Measurements from ENCODE around the gene ETS1.

The ETS1 gene

GRCh38 chr11:128490092-128490491 is 97.3 kb downstream of the ETS1 start:
- POLR2A ChIA-PET, result no interaction called here
- TF ChIP-seq ARNT (IDR thresholded peaks at IDR 0.05) (no peak), TARDBP (IDR thresholded peaks at IDR 0.05) (no peak), FOXM1 (IDR thresholded peaks at IDR 0.05; ENCODE audit: borderline replicate concordance) (no peak), FOXA1 (IDR thresholded peaks at IDR 0.05) (no peak), PKNOX1 (IDR thresholded peaks at IDR 0.05) (no peak)
- DNase-seq (ENCODE audit: extremely low spot score), result no peak
- CTCF ChIA-PET, result no interaction called here

- CTCF ChIA-PET, result no interaction called here
- POLR2A ChIA-PET, result no interaction called here
- DNase-seq (ENCODE audit: extremely low spot score), result no peak
- TF ChIP-seq L3MBTL2 (conservative IDR thresholded peaks at IDR 0.05) (no peak), ZNF384 (IDR thresholded peaks at IDR 0.05) (no peak), FOXA1 (IDR thresholded peaks at IDR 0.05) (no peak), CTBP1 (IDR thresholded peaks at IDR 0.05; ENCODE audit: borderline replicate concordance) (no peak), FOXK2 (IDR thresholded peaks at IDR 0.05) (no peak), HDGF (IDR thresholded peaks at IDR 0.05; ENCODE audit: borderline replicate concordance) (no peak), ARNT (IDR thresholded peaks at IDR 0.05) (no peak), TARDBP (IDR thresholded peaks at IDR 0.05) (no peak), ELF4 (IDR thresholded peaks at IDR 0.05) (no peak), SUZ12 (IDR thresholded peaks at IDR 0.05) (no peak), SP1 (IDR thresholded peaks at IDR 0.05) (no peak), PKNOX1 (IDR thresholded peaks at IDR 0.05) (no peak), BHLHE40 (IDR thresholded peaks at IDR 0.05; ENCODE audit: borderline replicate concordance) (no peak), FOXM1 (IDR thresholded peaks at IDR 0.05; ENCODE audit: borderline replicate concordance) (no peak), NFRKB (IDR thresholded peaks at IDR 0.05) (no peak)
These were observed 98.9 kb downstream of the ETS1 start for GRCh38 chr11:128488471-128488870.

- DNase-seq (ENCODE audit: extremely low spot score), result no peak
- ChIA-PET CTCF (no interaction called here), POLR2A (no interaction called here)
- TF ChIP-seq ZNF384 (IDR thresholded peaks at IDR 0.05) (no peak), LEF1 (IDR thresholded peaks at IDR 0.05; ENCODE audit: borderline replicate concordance) (no peak), HDGF (IDR thresholded peaks at IDR 0.05; ENCODE audit: borderline replicate concordance) (no peak), BHLHE40 (IDR thresholded peaks at IDR 0.05; ENCODE audit: borderline replicate concordance) (no peak), ARNT (IDR thresholded peaks at IDR 0.05) (no peak), TARDBP (IDR thresholded peaks at IDR 0.05) (no peak), SP1 (IDR thresholded peaks at IDR 0.05) (no peak), CTBP1 (IDR thresholded peaks at IDR 0.05; ENCODE audit: borderline replicate concordance) (no peak)
These were observed 99.4 kb downstream of the ETS1 start for GRCh38 chr11:128487978-128488377.

DNA sequence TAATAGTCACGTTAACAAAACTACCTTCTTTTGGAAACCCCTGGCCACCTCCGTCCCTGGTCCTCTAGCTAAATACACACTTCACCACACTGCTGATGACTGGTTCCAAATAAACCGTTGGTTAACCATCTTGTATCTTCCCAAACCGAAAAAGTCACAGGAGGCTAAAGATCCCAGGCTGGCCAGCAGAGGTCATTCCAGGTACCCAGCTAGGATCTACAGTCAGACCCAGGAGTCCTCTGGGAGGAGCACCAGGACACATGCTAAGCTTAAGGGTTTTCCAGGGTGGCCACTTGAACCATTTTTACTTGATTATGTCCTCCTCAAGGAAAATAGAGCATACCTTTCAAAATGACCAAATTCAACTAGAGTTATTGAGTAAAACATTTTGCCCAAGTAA is 103.2 kb downstream of the ETS1 start:
- no peak for TF ChIP-seq PKNOX1 (IDR thresholded peaks at IDR 0.05)
- TF ChIP-seq LEF1 (IDR thresholded peaks at IDR 0.05; ENCODE audit: borderline replicate concordance), result no peak
- TF ChIP-seq BHLHE40 (IDR thresholded peaks at IDR 0.05; ENCODE audit: borderline replicate concordance), result no peak
- TF ChIP-seq ARNT (IDR thresholded peaks at IDR 0.05), result no peak
- TF ChIP-seq TARDBP (IDR thresholded peaks at IDR 0.05), result no peak
- TF ChIP-seq CTBP1 (IDR thresholded peaks at IDR 0.05; ENCODE audit: borderline replicate concordance), result no peak
- no peak for TF ChIP-seq NFRKB (IDR thresholded peaks at IDR 0.05)
- TF ChIP-seq FOXM1 (IDR thresholded peaks at IDR 0.05; ENCODE audit: borderline replicate concordance), result no peak
- no peak for TF ChIP-seq SP1 (IDR thresholded peaks at IDR 0.05)
- no peak for TF ChIP-seq FOXA1 (IDR thresholded peaks at IDR 0.05)
- no peak for TF ChIP-seq SUZ12 (IDR thresholded peaks at IDR 0.05)
- no peak for DNase-seq (ENCODE audit: extremely low spot score)
- CTCF ChIA-PET, result interaction anchor here (1.1 kb wide), 1 partner anchor 34 kb away, joined by 4 read pairs; no protein-coding TSS in a partner anchor
- POLR2A ChIA-PET, result no interaction called here

GRCh38 chr11:128483211-128483788 is 104.1 kb downstream of the ETS1 start:
- POLR2A ChIA-PET, result no interaction called here

GRCh38 chr11:128482512-128483191 is 104.7 kb downstream of the ETS1 start:
- no peak for DNase-seq (ENCODE audit: extremely low spot score)
- TF ChIP-seq TARDBP (IDR thresholded peaks at IDR 0.05), result no peak
- no peak for TF ChIP-seq CTBP1 (IDR thresholded peaks at IDR 0.05; ENCODE audit: borderline replicate concordance)
- no peak for TF ChIP-seq HDGF (IDR thresholded peaks at IDR 0.05; ENCODE audit: borderline replicate concordance)
- TF ChIP-seq FOXA1 (IDR thresholded peaks at IDR 0.05), result no peak
- TF ChIP-seq ZNF384 (IDR thresholded peaks at IDR 0.05), result no peak
- TF ChIP-seq FOXK2 (IDR thresholded peaks at IDR 0.05), result no peak
- TF ChIP-seq L3MBTL2 (conservative IDR thresholded peaks at IDR 0.05), result no peak
- TF ChIP-seq PKNOX1 (IDR thresholded peaks at IDR 0.05), result no peak
- no peak for TF ChIP-seq SUZ12 (IDR thresholded peaks at IDR 0.05)
- TF ChIP-seq ELF4 (IDR thresholded peaks at IDR 0.05), result no peak
- TF ChIP-seq NFRKB (IDR thresholded peaks at IDR 0.05), result no peak
- no peak for TF ChIP-seq LEF1 (IDR thresholded peaks at IDR 0.05; ENCODE audit: borderline replicate concordance)
- no peak for TF ChIP-seq BHLHE40 (IDR thresholded peaks at IDR 0.05; ENCODE audit: borderline replicate concordance)
- no peak for TF ChIP-seq FOXM1 (IDR thresholded peaks at IDR 0.05; ENCODE audit: borderline replicate concordance)
- TF ChIP-seq ARNT (IDR thresholded peaks at IDR 0.05), result no peak
- no peak for TF ChIP-seq SP1 (IDR thresholded peaks at IDR 0.05)
- ChIA-PET CTCF (interaction anchor here (1.0 kb wide), 1 partner anchor 325 kb away, joined by 3 read pairs; no protein-coding TSS in a partner anchor), POLR2A (no interaction called here)

More at GRCh38 chr11:128483211-128483788, 104.1 kb downstream of the ETS1 start:
- TF ChIP-seq SP1 (IDR thresholded peaks at IDR 0.05), result no peak
- CTCF ChIA-PET, result interaction anchor here (1.0 kb wide), 1 partner anchor 326 kb away, joined by 3 read pairs; no protein-coding TSS in a partner anchor
- no peak for DNase-seq (ENCODE audit: extremely low spot score)

Data from HEK293T (cell line).